IMR-90 (cell line): ENCODE measurements around the gene IGSF22. TPM values are rescaled to one million over a fixed set of nuclear protein-coding genes. Genes with fewer than 3 reads are reported as not detected.
A peak's percentile ranks its signal among the peaks of the same experiment; 100 is the strongest.

Experiments
- ATAC-seq: fragments of 200-7000 bp; cut with Tn5 transposase; 2 replicates; pipeline ENCODE4 v1.9.1; 2020; ENCODE audit warnings: low read depth, mild to moderate bottlenecking, moderate library complexity
- BruUV-seq: library from RNA; stranded (reverse); fragments of 400-500 nt; replicated peaks from 2 replicates; lab custom pipeline; 2021; lab: Mats Ljungman, UMichigan
- CTCF ChIA-PET: fragments of 300-600 bp; formaldehyde crosslinking; extraction: SDS; loops from one replicate; lab custom pipeline; 2021; ENCODE audit warnings: antibody characterized with exemption; lab: Yijun Ruan, JAX
- POLR2A ChIA-PET: fragments of 300-600 bp; sonication (Branson Sonifier 250); formaldehyde crosslinking; loops from one replicate; lab custom pipeline; 2022; ENCODE audit warnings: antibody characterized with exemption; ENCODE audit not compliant: unreplicated experiment; lab: Charles Lee
- DNase-seq: peaks from one replicate; pipeline ENCODE4 v3.0.0; 2013
- H2AFZ ChIP-seq: replicated peaks from 2 replicates; pipeline ENCODE3; 2013; ENCODE audit warnings: low read length, mild to moderate bottlenecking; ENCODE audit not compliant: poor library complexity
- H2AK5ac ChIP-seq: 2 replicates; pipeline ENCODE4 v1.6.1; 2013; ENCODE audit warnings: low read depth, low read length, inconsistent platforms
- H2AK9ac ChIP-seq: replicated peaks from 2 replicates; pipeline ENCODE3; 2013; ENCODE audit warnings: mild to moderate bottlenecking, low read depth, low read length, moderate library complexity; ENCODE audit not compliant: poor library complexity
- H2BK120ac ChIP-seq: 2 replicates; pipeline ENCODE4 v1.6.1; 2013; ENCODE audit warnings: low read depth, low read length, inconsistent platforms
- H2BK15ac ChIP-seq: 3 replicates; pipeline ENCODE4 v1.6.1; 2013; ENCODE audit warnings: low read depth, low read length, inconsistent platforms
- H2BK20ac ChIP-seq: 2 replicates; pipeline ENCODE4 v1.6.1; 2013; ENCODE audit warnings: low read depth, mild to moderate bottlenecking, inconsistent platforms, low read length, moderate library complexity
- H2BK5ac ChIP-seq: 2 replicates; pipeline ENCODE4 v1.6.1; 2013; ENCODE audit warnings: mild to moderate bottlenecking, low read depth, low read length, inconsistent platforms; ENCODE audit not compliant: poor library complexity, severe bottlenecking
- H3K14ac ChIP-seq: replicated peaks from 2 replicates; pipeline ENCODE4 v1.6.1; 2013; ENCODE audit warnings: low read depth, low read length, inconsistent platforms
- H3K18ac ChIP-seq: 2 replicates; pipeline ENCODE4 v1.6.1; 2013; ENCODE audit warnings: low read depth, low read length, control low read depth
- H3K23ac ChIP-seq: 2 replicates; pipeline ENCODE4 v1.6.1; 2013; ENCODE audit warnings: low read depth, low read length, inconsistent platforms
- H3K27ac ChIP-seq: 2 replicates; pipeline ENCODE4 v1.5.1; 2013; ENCODE audit warnings: mild to moderate bottlenecking, control low read depth, low read length; ENCODE audit not compliant: insufficient read depth
- H3K27me3 ChIP-seq: 2 replicates; pipeline ENCODE4 v1.6.1; 2013; ENCODE audit warnings: low read length; ENCODE audit not compliant: control insufficient read depth, insufficient read depth
- H3K36me3 ChIP-seq: 2 replicates; pipeline ENCODE4 v1.6.1; 2013; ENCODE audit warnings: low read length, mixed read lengths; ENCODE audit not compliant: control insufficient read depth, insufficient read depth
- H3K4ac ChIP-seq: 2 replicates; pipeline ENCODE4 v1.6.1; 2013; ENCODE audit warnings: low read depth, low read length, inconsistent platforms
- H3K4me1 ChIP-seq: 2 replicates; pipeline ENCODE4 v1.6.1; 2013; ENCODE audit warnings: low read length, mixed read lengths; ENCODE audit not compliant: control insufficient read depth, insufficient read depth
- H3K4me2 ChIP-seq: 2 replicates; pipeline ENCODE4 v1.6.1; 2013; ENCODE audit warnings: low read depth, mild to moderate bottlenecking, control low read depth, low read length, moderate library complexity
- H3K4me3 ChIP-seq: 2 replicates; pipeline ENCODE4 v1.5.1; 2013; ENCODE audit warnings: low read depth, mild to moderate bottlenecking, control low read depth, low read length, moderate library complexity; ENCODE audit not compliant: insufficient read depth
- H3K56ac ChIP-seq: 2 replicates; pipeline ENCODE4 v1.6.1; 2013; ENCODE audit warnings: low read length, inconsistent platforms; ENCODE audit not compliant: insufficient read depth; ENCODE audit errors: extremely low read depth
- H3K79me1 ChIP-seq, 2 experiments: 2 replicates each; pipeline ENCODE4 v1.6.1; 2013; ENCODE audit warnings: low read length in 2 of 2, inconsistent platforms in 1 of 2, low read depth in 1 of 2
- H3K9ac ChIP-seq: 2 replicates; pipeline ENCODE4 v1.6.1; 2013; ENCODE audit warnings: low read depth, low read length, control low read depth
- H3K9me1 ChIP-seq: 2 replicates; pipeline ENCODE4 v1.6.1; 2013; ENCODE audit warnings: low read length, inconsistent platforms; ENCODE audit not compliant: insufficient read depth
- H3K9me3 ChIP-seq: 2 replicates; pipeline ENCODE4 v1.6.1; 2013; ENCODE audit warnings: low read length; ENCODE audit not compliant: control insufficient read depth, insufficient read depth
- H4K20me1 ChIP-seq: 2 replicates; pipeline ENCODE4 v1.6.1; 2013; ENCODE audit warnings: low read length, inconsistent platforms; ENCODE audit not compliant: insufficient read depth
- H4K5ac ChIP-seq: 2 replicates; pipeline ENCODE4 v1.6.1; 2013; ENCODE audit warnings: mild to moderate bottlenecking, low read depth, low read length, control low read depth
- H4K8ac ChIP-seq, 2 experiments: 2 replicates each; pipeline ENCODE4 v1.6.1; 2013; ENCODE audit warnings: low read depth in 2 of 2, low read length in 2 of 2, control low read depth in 1 of 2, inconsistent platforms in 1 of 2
- H4K91ac ChIP-seq: 2 replicates; pipeline ENCODE4 v1.6.1; 2013; ENCODE audit warnings: low read depth, low read length, inconsistent platforms; ENCODE audit not compliant: insufficient read depth
- BHLHE40 ChIP-seq: fragments of 150-350 bp; IDR thresholded peaks from 2 replicates; pipeline ENCODE4 v1.6.1; 2016; ENCODE audit warnings: mild to moderate bottlenecking, low read depth, low read length
- CEBPB ChIP-seq: IDR thresholded peaks from 2 replicates; pipeline ENCODE4 v1.6.1; 2012; ENCODE audit warnings: low read depth, low read length, improper control_type of control experiment
- CHD1 ChIP-seq: IDR thresholded peaks from 2 replicates; pipeline ENCODE4 v1.6.1; 2012; ENCODE audit warnings: low read depth, low read length, improper control_type of control experiment
- CTCF ChIP-seq: conservative IDR thresholded peaks from 2 replicates; pipeline ENCODE4 v1.5.1; 2012; ENCODE audit warnings: mild to moderate bottlenecking, low read depth, low read length, improper control_type of control experiment
- ELK1 ChIP-seq: fragments of 150-350 bp; IDR thresholded peaks from 2 replicates; pipeline ENCODE4 v1.6.1; 2016; ENCODE audit warnings: low read depth, mild to moderate bottlenecking, low read length, moderate library complexity, borderline replicate concordance
- FOS ChIP-seq: fragments of 150-350 bp; IDR thresholded peaks from 2 replicates; pipeline ENCODE4 v1.6.1; 2016; ENCODE audit warnings: low read depth, low read length
- MAFK ChIP-seq: IDR thresholded peaks from 2 replicates; pipeline ENCODE4 v1.6.1; 2012; ENCODE audit warnings: low read depth, low read length, improper control_type of control experiment
- MAZ ChIP-seq: IDR thresholded peaks from 2 replicates; pipeline ENCODE4 v1.6.1; 2012; ENCODE audit warnings: low read depth, mild to moderate bottlenecking, low read length, improper control_type of control experiment, moderate library complexity, borderline replicate concordance
- MXI1 ChIP-seq: IDR thresholded peaks from 2 replicates; pipeline ENCODE4 v1.6.1; 2012; ENCODE audit warnings: low read depth, mild to moderate bottlenecking, low read length, moderate library complexity, borderline replicate concordance
- NFE2L2 ChIP-seq: fragments of 150-350 bp; IDR thresholded peaks from 2 replicates; pipeline ENCODE4 v1.6.1; 2016; ENCODE audit warnings: low read depth, mild to moderate bottlenecking, low read length
- POLR2A ChIP-seq: IDR thresholded peaks from 2 replicates; pipeline ENCODE4 v1.6.1; 2012; ENCODE audit warnings: mild to moderate bottlenecking, low read depth, low read length
- RAD21 ChIP-seq: IDR thresholded peaks from 2 replicates; pipeline ENCODE4 v1.6.1; 2012; ENCODE audit warnings: low read length, improper control_type of control experiment
- RCOR1 ChIP-seq: IDR thresholded peaks from 2 replicates; pipeline ENCODE4 v1.6.1; 2012; ENCODE audit warnings: mild to moderate bottlenecking, low read length, improper control_type of control experiment; ENCODE audit not compliant: insufficient replicate concordance
- RFX5 ChIP-seq: IDR thresholded peaks from 2 replicates; pipeline ENCODE4 v1.8.0; 2012; ENCODE audit warnings: low read depth, mild to moderate bottlenecking, low read length, moderate library complexity
- SMC3 ChIP-seq: fragments of 150-350 bp; IDR thresholded peaks from 2 replicates; pipeline ENCODE4 v1.6.1; 2016; ENCODE audit warnings: low read depth, mild to moderate bottlenecking, antibody characterized with exemption, low read length, moderate library complexity
- USF2 ChIP-seq: fragments of 150-350 bp; IDR thresholded peaks from 2 replicates; pipeline ENCODE4 v1.6.1; 2017; ENCODE audit warnings: mild to moderate bottlenecking, antibody characterized with exemption, low read length, low read depth
- WGBS, 2 experiments: methylation state at CpG; one replicate each; pipeline versions ENCODE4 v1.1.5 to v1.1.7; 2013; ENCODE audit warnings: missing lambda C conversion rate in 2 of 2; ENCODE audit not compliant: insufficient read length in 1 of 2; ENCODE audit errors: extremely low coverage in 2 of 2; 5-methylcytosine and 5-hydroxymethylcytosine counted together
- dilution Hi-C: fragments of 300-500 bp; cut with HindIII; formaldehyde crosslinking; loops from one replicate; pipeline ENCODE4 v1.14.3; 2018; ENCODE audit warnings: low sequenced_read_pairs; ENCODE audit not compliant: unreplicated experiment
- in situ Hi-C: fragments of 300-500 bp; cut with MboI; formaldehyde crosslinking; loops from 3 replicates; pipeline ENCODE4 v1.14.3; 2019; ENCODE audit warnings: low sequenced_read_pairs, inconsistent platforms, mixed read lengths
- intact Hi-C: fragments of 100-400 bp; cut with micrococcal nuclease; formaldehyde crosslinking; loops from 2 replicates; pipeline ENCODE4 v1.10.0; 2022
- polyA plus RNA-seq, 3 experiments: library from polyadenylated mRNA; depleted of rRNA; stranded (reverse); fragments of >200 nt; gene quantifications; 2 replicates each; pipeline ENCODE4 v1.2.3, GENCODE V29; 2012; ENCODE audit warnings: low replicate concordance in 1 of 3
- total RNA-seq: library from RNA; depleted of rRNA; stranded (reverse); fragments of >200 nt; gene quantifications from 2 replicates; pipeline ENCODE4 v1.2.3, GENCODE V29; 2012

IGSF22 gene
- total and polyA plus RNA-seq, 2 of the 4 experiments (the other 2 are of a cell fraction), result not detected

- H3K56ac ChIP-seq, result no peak overlapping the region
- H4K5ac ChIP-seq, result no peak overlapping the region
- peak overlapping the region; percentile 9 for H2AFZ ChIP-seq
- in situ Hi-C loops, result no loop called here
- no peaks in the 10 kb centered on the region for H3K9me3 ChIP-seq
- peaks cover 29% of the 10 kb centered on the region for H3K27me3 ChIP-seq
- no peak overlapping the region for H3K27ac ChIP-seq
- H2BK5ac ChIP-seq, result no peak overlapping the region
- H3K4me1 ChIP-seq, result peaks cover 4% of the 10 kb centered on the region
- DNase-seq, result no peak
- H3K18ac ChIP-seq, result no peak overlapping the region
- 89% methylated on average over 7 of the region's 17 CpGs; no CpG with 5 or more reads in 1 of the 2 experiments for WGBS, 2 experiments
- H3K9me1 ChIP-seq, result peaks cover 6% of the 10 kb centered on the region; the same call in 1 of the 2 replicates
- ChIA-PET POLR2A (no interaction called here), CTCF (no interaction called here)
- H3K4me2 ChIP-seq, result no peak overlapping the region
- H3K23ac ChIP-seq, result no peak overlapping the region
- H3K79me1 ChIP-seq, result no peaks in the 10 kb centered on the region
- no peak for ATAC-seq
- H4K8ac ChIP-seq, result no peak overlapping the region
- no peak overlapping the region for H3K9ac ChIP-seq
- no TSS peak for BruUV-seq
- no peak overlapping the region for H3K14ac ChIP-seq
- H3K4me3 ChIP-seq, result no peak overlapping the region
- no peak overlapping the region for H2AK9ac ChIP-seq
- H4K20me1 ChIP-seq, result no peaks in the 10 kb centered on the region
- H2BK20ac ChIP-seq, result no peak overlapping the region
- H2BK15ac ChIP-seq, result no peak overlapping the region
- H2BK120ac ChIP-seq, result no peak overlapping the region
- H3K36me3 ChIP-seq, result no peaks in the 10 kb centered on the region
- TF ChIP-seq CHD1, result no peak
- TF ChIP-seq SMC3, result no peak
- TF ChIP-seq USF2, result no peak
- TF ChIP-seq CEBPB, result no peak
- TF ChIP-seq MAFK, result no peak
- TF ChIP-seq ELK1, result no peak
- no peak for TF ChIP-seq BHLHE40
- TF ChIP-seq FOS, result no peak
- no peak for TF ChIP-seq CTCF
- TF ChIP-seq MXI1, result no peak
- no peak for TF ChIP-seq RAD21
- no peak for TF ChIP-seq POLR2A
- no peak for TF ChIP-seq RCOR1
- TF ChIP-seq MAZ, result no peak
- no peak for TF ChIP-seq NFE2L2
- TF ChIP-seq RFX5, result no peak
- no peak overlapping the region for H2AK5ac ChIP-seq
- H3K4ac ChIP-seq, result no peak overlapping the region
- no peak overlapping the region for H4K91ac ChIP-seq
- dilution Hi-C loops, result no loop called here
- intact Hi-C loops, result no loop called here
Measured at GRCh38 chr11:18701614-18702216, 24.3 kb downstream of the IGSF22 start.
